GM19438 (cell line): Measurements from ENCODE around the gene RAD51AP1.
A peak's percentile ranks its signal among the peaks of the same experiment; 100 is the strongest.

Source experiments
- ATAC-seq: cut with Tn5 transposase; IDR thresholded peaks from one replicate; pipeline ENCODE4 v1.9.1; 2021; ENCODE audit warnings: low read depth; ENCODE audit not compliant: unreplicated experiment

Gene RAD51AP1

GRCh38 chr12:4540638-4541037 lies 1.9 kb downstream of the RAD51AP1 start:
- ATAC-seq, result no peak

- no peak for ATAC-seq
These were observed 6.5 kb downstream of the RAD51AP1 start for GRCh38 chr12:4545195-4545594.

GRCh38 chr12:4552191-4552590 lies 13.5 kb downstream of the RAD51AP1 start:
- ATAC-seq, result no peak

GRCh38 chr12:4553943-4554342 lies 15.3 kb downstream of the RAD51AP1 start:
- no peak for ATAC-seq

- ATAC-seq, result no peak
These were observed 17.1 kb downstream of the RAD51AP1 start for GRCh38 chr12:4555804-4556203.

GRCh38 chr12:4556735-4557530 lies 18.2 kb downstream of the RAD51AP1 start:
- ATAC-seq, result no peak

GRCh38 chr12:4557586-4557985 lies 18.9 kb downstream of the RAD51AP1 start:
- ATAC-seq, result no peak

- no peak for ATAC-seq
These were observed 19.5 kb downstream of the RAD51AP1 start for GRCh38 chr12:4558171-4558570.

- no peak for ATAC-seq
These were observed 23.5 kb downstream of the RAD51AP1 start, which contains the start of gene DYRK4 for GRCh38 chr12:4562034-4562657. TSS of gene DYRK4 (plus strand) at chr12:4562208. CDS start at chr12:4562246, 38 bp downstream.

- ATAC-seq, result no peak
These were observed 24.6 kb downstream of the RAD51AP1 start for GRCh38 chr12:4563336-4563735.

GRCh38 chr12:4564818-4565217 lies 26.1 kb downstream of the RAD51AP1 start:
- no peak for ATAC-seq

GRCh38 chr12:4566474-4566873 lies 27.8 kb downstream of the RAD51AP1 start:
- no peak for ATAC-seq

GRCh38 chr12:4567073-4567881 lies 28.6 kb downstream of the RAD51AP1 start:
- peak; percentile 58 for ATAC-seq

- no peak for ATAC-seq
These were observed 30.6 kb downstream of the RAD51AP1 start for GRCh38 chr12:4569261-4569660.

GRCh38 chr12:4572680-4573079 lies 34.0 kb downstream of the RAD51AP1 start:
- no peak for ATAC-seq

GRCh38 chr12:4579305-4580102 lies 40.8 kb downstream of the RAD51AP1 start:
- ATAC-seq, result no peak

- no peak for ATAC-seq
These were observed 41.6 kb downstream of the RAD51AP1 start for GRCh38 chr12:4580281-4580688.

- no peak for ATAC-seq
These were observed 45.6 kb downstream of the RAD51AP1 start for GRCh38 chr12:4584281-4584680.

GRCh38 chr12:4584896-4585295 lies 46.2 kb downstream of the RAD51AP1 start:
- ATAC-seq, result no peak

GRCh38 chr12:4586500-4586899 lies 47.8 kb downstream of the RAD51AP1 start:
- no peak for ATAC-seq
